ENCODE measurements around the gene GLDC. TPM values are rescaled to one million over a fixed set of nuclear protein-coding genes. Genes with fewer than 3 reads are reported as not detected.

GLDC gene
- total RNA-seq, 2 donors from 2014 or later = 8.9 to 38.8 TPM

- no peak for TF ChIP-seq CTCF (conservative IDR thresholded peaks at IDR 0.05)
- H3K27ac ChIP-seq (ENCODE audit: low read depth, low read length) = no peak overlapping the region
- H3K36me3 ChIP-seq (ENCODE audit: control insufficient read depth, insufficient read depth, low read length) = no peaks in the 10 kb centered on the region
- H3K27ac Mint-ChIP-seq = no peak overlapping the region
- H3K27me3 ChIP-seq (ENCODE audit: control insufficient read depth, insufficient read depth, low read length, poor library complexity, severe bottlenecking) = no peaks in the 10 kb centered on the region
- H3K9me3 ChIP-seq (ENCODE audit: control insufficient read depth, low read length) = no peaks in the 10 kb centered on the region
- no peak overlapping the region for H3K4me3 Mint-ChIP-seq
- H3K9me3 Mint-ChIP-seq = no peaks in the 10 kb centered on the region
- peaks cover 7% of the 10 kb centered on the region for H3K4me1 Mint-ChIP-seq
- H3K9ac ChIP-seq (ENCODE audit: extremely low read depth, low read length, poor library complexity, severe bottlenecking) = no peak overlapping the region
- no peaks in the 10 kb centered on the region for H3K4me1 ChIP-seq (ENCODE audit: control insufficient read depth, insufficient read depth, low read length)
- no peak overlapping the region for H3K4me3 ChIP-seq (ENCODE audit: low read length)
- 95% methylated on average over 5 to 6 of the region's 6 CpGs for WGBS, 2 experiments (ENCODE audit: insufficient coverage in 1 of 2, insufficient read length in 1 of 2)
- peaks cover 5% of the 10 kb centered on the region for H3K36me3 Mint-ChIP-seq (ENCODE audit: low read depth)
- no peak for DNase-seq
- no peaks in the 10 kb centered on the region for H3K27me3 Mint-ChIP-seq (ENCODE audit: insufficient read depth)
Measured at GRCh38 chr9:6576987-6577386, 68.5 kb downstream of the GLDC start.

DNA sequence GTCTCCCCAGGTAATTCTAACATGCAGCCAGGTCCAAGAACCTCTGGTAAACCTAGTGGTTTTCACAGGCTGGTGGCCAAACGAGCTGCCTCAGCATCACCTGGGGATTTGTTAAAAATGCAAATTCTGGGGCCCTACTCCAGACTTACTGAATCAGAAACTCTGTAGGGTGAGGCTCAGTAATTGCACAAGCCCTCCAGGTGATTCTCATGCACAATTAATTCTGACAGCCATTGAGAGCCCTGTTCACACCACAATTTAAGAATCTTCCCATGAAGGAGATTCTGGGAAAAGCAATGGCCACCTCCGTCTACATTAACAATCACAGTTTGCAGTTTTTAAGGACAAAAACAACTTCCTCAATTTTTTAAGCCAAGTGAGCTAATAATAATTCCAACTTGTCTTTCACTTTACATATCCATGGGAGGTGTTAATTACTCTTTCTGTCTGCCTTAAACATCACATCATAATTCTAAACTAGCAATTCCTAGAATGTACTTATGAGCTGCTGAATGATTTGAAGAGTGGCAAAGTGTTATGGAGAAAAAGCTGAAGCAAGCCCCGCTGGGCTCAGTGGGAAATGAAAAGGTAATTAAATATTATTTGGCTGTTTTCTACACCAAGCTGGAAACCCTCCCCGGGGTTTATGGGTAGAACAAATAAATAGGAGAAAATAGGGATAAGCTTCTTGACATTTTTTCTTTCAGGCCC is 70.0 kb downstream of the GLDC start:
- Mint-ChIP-seq H3K4me1 (peaks cover 7% of the 10 kb centered on the region), H3K4me3 (no peak overlapping the region), H3K9me3 (no peaks in the 10 kb centered on the region), H3K27me3 (ENCODE audit: insufficient read depth) (no peaks in the 10 kb centered on the region), H3K36me3 (ENCODE audit: low read depth) (peaks cover 5% of the 10 kb centered on the region), H3K27ac (no peak overlapping the region)
- peak; percentile 54 for DNase-seq
- Histone ChIP-seq H3K9me3 (ENCODE audit: control insufficient read depth, low read length) (no peaks in the 10 kb centered on the region), H3K27ac (ENCODE audit: low read depth, low read length) (no peak overlapping the region), H3K4me3 (ENCODE audit: low read length) (no peak overlapping the region), H3K27me3 (ENCODE audit: control insufficient read depth, insufficient read depth, low read length, poor library complexity, severe bottlenecking) (no peaks in the 10 kb centered on the region), H3K36me3 (ENCODE audit: control insufficient read depth, insufficient read depth, low read length) (no peaks in the 10 kb centered on the region), H3K4me1 (ENCODE audit: control insufficient read depth, insufficient read depth, low read length) (no peaks in the 10 kb centered on the region), H3K9ac (ENCODE audit: extremely low read depth, low read length, poor library complexity, severe bottlenecking) (no peak overlapping the region)
- no peak for TF ChIP-seq CTCF (conservative IDR thresholded peaks at IDR 0.05)
- WGBS, 2 experiments (ENCODE audit: insufficient coverage in 1 of 2, insufficient read length in 1 of 2) = 85 to 88% methylated on average over 3 to 4 of the region's 4 CpGs

DNA sequence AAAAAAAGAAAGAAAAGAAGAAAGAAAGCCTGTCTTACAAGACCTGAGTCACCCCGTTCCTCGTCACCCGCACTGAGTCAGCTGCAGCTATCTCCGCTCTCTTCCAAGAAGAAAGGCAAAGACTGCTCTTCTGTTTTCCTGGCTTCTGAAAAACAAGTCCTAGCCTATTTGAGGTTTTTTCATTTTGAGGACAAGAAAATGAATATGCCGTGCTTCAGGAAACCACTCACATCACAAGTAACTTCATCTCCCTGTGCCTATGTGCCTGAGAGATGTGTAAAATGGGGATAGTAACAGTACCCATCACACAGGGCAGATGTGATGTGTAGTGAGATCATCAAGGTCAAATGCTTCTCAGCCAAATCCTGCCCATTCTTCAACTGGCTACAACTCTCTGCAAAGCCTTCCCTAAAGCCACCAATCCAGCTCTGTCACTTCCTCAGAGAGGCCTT is 78.4 kb downstream of the GLDC start:
- Histone ChIP-seq H3K27ac (ENCODE audit: low read depth, low read length) (no peak overlapping the region), H3K27me3 (ENCODE audit: control insufficient read depth, insufficient read depth, low read length, poor library complexity, severe bottlenecking) (no peaks in the 10 kb centered on the region), H3K4me1 (ENCODE audit: control insufficient read depth, insufficient read depth, low read length) (no peaks in the 10 kb centered on the region), H3K4me3 (ENCODE audit: low read length) (no peak overlapping the region), H3K36me3 (ENCODE audit: control insufficient read depth, insufficient read depth, low read length) (no peaks in the 10 kb centered on the region), H3K9ac (ENCODE audit: extremely low read depth, low read length, poor library complexity, severe bottlenecking) (no peak overlapping the region), H3K9me3 (ENCODE audit: control insufficient read depth, low read length) (no peaks in the 10 kb centered on the region)
- Mint-ChIP-seq H3K27ac (no peak overlapping the region), H3K27me3 (ENCODE audit: insufficient read depth) (no peaks in the 10 kb centered on the region), H3K9me3 (no peaks in the 10 kb centered on the region), H3K36me3 (ENCODE audit: low read depth) (peaks cover 4% of the 10 kb centered on the region), H3K4me3 (no peak overlapping the region), H3K4me1 (no peaks in the 10 kb centered on the region)
- DNase-seq = no peak
- no peak for TF ChIP-seq CTCF (conservative IDR thresholded peaks at IDR 0.05)
- 94% methylated on average over 4 to 5 of the region's 5 CpGs for WGBS, 2 experiments (ENCODE audit: insufficient coverage in 1 of 2, insufficient read length in 1 of 2)
